NCI-H524 treated with DMSO at 0.1 percent for 48 hours (cell line): ENCODE data around the gene KRT23.

Source experiments
- DNase-seq: peaks from one replicate; lab custom pipeline; 2025; lab: John Stamatoyannopoulos, UW

KRT23 gene

GRCh38 chr17:40909755-40910154, 27.7 kb downstream of the KRT23 start:
- DNase-seq: no peak

DNA sequence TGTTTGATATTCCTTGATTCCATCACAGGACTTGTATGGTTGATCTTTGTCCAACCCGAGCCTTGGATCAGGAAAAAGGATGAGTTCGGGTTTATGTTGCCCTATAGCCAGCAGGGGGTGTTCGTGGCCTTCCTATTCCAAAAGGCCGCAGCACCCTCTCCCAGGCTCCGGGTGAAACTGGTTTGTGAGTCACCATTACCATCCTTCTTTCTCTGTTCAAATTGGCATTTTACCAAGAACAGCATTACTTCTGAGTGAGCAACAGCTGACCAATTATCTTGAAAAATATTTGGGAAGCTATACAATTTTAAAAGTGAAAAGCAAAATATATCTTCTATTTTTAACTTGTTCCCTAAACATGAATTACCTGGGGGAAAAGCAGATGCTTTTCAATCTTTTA, 28.1 kb downstream of the KRT23 start:
- DNase-seq: no peak

DNA sequence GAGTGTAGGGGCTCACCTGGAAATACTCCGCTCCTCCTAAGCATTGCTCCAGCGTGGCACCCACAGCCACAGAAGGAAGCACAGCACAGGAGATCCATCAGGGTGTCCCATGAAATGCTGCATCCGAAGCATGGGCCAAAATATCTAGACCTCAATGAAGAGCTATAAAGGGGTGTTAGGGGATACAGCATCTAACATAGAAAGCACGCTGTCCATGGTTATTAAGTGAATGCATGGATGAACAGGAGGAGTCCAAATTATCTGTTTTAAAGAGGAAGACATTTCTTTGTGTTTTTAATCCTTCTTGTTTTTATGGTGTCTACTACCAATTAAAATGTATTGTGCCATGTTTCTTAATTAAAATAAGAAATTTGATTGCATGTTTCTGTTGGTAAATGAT, 30.8 kb downstream of the KRT23 start:
- no peak for DNase-seq

DNA sequence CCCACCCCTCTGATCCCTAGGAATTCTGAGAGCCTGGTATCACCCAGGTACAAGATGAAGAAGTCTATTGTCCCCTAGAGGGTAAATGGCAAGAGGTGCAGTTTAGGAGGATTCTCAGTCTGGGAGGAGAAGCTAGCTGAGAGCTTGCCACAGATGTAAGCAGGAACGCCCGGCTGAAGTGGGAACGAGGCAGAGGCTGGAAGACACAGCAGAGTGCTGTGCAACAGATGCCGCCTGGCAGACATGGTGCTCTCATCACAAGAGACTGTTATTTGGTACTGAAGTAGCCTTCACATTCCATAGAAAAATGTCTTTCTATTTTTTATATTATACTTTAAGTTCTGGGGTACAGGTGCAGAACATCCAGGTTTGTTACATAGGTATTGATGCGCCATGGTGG, 32.1 kb downstream of the KRT23 start:
- no peak for DNase-seq

DNA sequence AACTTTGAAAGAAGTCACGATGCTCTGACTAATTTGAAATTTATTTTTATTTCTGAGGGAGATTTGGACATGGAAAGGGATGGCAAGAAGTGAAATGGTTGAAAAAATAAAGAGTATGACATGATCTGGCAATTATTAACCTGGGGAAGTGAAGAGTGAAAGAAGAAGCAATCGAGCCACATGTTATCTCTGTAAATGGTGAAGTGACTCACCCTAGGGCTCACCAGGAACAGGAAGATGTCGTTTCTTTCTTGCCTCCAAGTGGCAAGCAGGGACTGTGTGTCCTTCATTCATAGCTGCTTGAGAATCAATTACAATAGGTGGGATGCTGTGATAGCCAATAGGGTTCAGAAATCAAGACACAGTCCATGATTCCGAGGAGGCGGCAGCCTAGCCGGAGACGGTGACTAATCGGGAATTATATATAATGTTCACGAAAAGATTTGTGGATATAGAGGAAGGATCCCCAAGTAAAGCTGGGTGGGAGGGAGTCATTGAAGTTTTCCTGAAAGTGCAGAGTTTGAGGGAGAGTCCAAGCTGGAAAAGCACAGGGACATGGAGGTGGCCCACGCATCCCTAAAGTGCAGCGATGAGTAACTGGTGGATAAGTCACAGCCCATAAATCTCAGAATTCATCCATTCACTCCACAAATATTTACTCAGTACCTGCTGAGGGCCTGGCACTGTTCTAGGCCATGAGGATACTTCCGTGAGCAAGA, 34.2 kb downstream of the KRT23 start:
- DNase-seq: no peak

DNA sequence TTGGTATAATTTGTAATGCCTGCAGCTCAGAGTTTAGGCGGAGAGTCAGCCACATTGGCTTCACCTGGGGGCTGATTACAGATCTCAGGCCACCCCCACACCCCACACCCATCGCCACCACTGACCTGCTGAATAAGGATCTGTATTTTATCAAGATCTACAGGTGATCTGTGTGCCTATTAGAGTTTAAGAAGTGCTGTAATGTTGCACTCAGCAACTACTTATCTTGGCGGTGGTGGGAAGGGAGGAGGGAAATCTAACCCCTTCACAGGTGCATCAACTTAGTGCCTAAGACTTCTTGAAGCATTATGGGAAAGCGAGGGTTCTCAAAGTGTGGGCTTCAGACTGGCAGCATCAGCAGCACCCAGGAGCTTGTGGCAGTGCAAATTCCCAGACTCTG, 34.9 kb downstream of the KRT23 start:
- DNase-seq: no peak

- DNase-seq: no peak
Observed at GRCh38 chr17:40901981-40902474, 35.4 kb downstream of the KRT23 start.

- no peak for DNase-seq
Observed at GRCh38 chr17:40900809-40901356, 36.6 kb downstream of the KRT23 start.

DNA sequence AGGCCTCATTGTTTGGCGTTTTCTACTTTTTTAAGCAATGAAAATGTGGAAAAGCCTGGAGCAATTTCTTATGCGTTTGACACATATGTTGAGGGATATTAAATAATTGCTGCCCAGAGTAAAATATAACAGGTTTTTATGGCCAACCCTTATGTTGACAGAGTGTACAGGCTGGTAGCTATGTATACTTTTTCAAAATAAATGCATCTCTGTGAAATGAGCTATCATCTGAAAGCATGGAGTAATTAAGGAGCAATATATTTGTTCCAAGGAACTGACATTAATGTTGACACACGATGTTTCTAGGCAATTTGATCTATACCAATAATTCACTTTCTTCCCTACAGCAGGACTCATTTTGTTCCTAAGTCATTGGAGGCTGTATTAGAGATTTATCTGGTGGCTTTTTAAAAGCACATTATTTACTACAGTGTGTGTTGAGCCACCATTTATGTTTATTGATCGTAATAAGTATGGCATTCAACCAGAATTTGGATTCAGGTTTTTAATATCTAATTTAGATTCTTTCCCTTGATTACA, 40.5 kb downstream of the KRT23 start:
- no peak for DNase-seq

- no peak for DNase-seq
Observed at GRCh38 chr17:40895106-40895730, 42.2 kb downstream of the KRT23 start.

DNA sequence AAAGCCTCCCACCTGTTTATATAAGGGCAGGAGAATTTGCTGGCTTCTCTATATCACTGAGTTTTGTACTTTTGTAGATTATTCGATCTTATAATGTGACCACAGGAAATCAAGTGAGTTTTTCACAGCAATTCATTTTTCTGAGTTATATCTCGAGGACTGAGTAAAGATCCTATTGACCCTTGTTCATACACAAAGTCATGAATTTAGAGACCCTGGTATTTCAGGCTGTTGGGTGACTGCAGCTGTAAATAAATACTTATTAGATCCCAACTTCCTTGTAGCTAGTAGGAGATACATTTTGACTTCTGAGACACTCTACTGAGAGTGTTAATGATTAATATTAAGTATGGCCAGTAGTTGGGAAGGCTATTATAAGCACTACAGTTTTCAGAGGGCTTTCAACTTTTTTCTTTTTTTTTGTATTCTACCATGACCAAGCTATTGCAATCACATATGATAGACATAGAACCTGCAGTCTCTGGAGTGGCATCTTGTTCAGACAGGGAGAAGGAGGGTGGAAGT, 49.2 kb downstream of the KRT23 start:
- no peak for DNase-seq

GRCh38 chr17:40886090-40886489, 51.4 kb downstream of the KRT23 start:
- no peak for DNase-seq

DNA sequence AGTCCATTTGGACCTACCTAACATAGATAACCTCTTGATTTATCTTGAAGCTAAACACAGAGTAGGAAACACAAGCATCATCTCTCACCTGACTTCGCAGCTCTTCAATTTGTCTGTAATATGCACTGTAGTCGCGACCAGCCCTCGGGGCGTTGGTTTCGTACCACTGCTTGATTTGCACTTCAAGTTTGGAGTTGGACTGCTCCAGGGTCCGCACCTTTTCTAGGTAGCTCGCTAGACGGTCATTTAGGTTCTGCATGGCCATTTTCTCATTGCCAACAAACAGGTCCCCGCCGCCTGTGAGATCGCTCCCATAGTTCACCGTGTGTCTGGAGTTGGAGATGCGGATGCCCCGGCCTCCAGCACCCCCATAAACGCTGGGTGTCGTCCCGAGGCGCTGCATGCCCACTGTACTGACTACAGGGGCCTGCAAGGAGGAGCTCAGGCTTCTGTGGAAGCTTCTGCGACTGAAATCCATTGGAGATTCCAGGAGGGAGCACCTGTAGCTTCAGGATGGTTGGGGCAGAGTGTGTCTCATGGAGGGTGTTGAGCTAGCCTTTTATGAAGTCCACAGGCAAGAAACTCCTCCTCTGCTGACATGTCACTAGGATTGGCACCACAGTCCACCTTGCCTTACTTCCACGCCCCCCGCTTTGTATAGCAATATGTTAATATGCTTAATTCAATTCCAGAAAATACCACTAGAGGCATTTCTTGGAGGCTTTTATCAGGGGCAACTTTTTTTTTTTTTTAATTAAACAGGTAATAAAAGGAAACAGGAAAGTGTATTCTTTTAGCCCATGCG, 52.5 kb downstream of the KRT23 start, which contains the start of gene KRT20:
Gene KRT20, minus strand, starts transcription at position 535 of the 805 bp plus-strand sequence. Its CDS starts 57 bp downstream, at position 478.
- DNase-seq: no peak

DNA sequence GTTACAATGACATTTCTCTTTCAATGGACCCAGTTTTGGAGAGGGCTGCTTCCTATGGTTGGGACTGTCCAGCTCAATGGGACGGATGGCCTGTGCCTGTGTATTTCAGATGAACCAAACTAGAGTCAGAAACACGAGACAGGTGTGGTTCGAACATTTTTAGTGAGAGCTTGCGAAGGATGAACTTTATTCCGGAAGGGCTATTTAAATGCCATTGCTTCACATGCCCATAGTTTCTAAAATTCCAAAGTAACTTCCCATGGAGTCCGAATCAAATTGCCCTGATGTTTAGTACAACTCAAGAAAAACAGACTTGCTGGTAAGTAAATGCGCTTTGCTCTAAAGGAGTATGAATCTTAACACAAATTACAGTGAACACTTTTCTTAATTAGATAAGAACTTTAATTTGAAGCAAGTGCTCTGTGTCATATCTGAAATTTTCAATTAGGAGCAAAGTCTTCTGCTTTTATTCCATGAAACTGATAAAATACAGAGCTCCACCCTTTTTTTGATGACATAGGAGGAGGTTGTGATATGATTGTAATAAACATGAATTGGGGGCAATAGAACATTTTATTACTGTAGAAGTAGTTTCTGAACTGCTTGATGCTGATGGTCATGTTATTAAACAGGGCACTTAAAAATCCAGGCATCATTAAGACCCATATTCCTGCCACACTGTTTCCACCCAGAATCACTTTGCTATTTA, 53.7 kb downstream of the KRT23 start:
- DNase-seq: no peak

- no peak for DNase-seq
Observed at GRCh38 chr17:40883031-40883430, 54.4 kb downstream of the KRT23 start.

DNA sequence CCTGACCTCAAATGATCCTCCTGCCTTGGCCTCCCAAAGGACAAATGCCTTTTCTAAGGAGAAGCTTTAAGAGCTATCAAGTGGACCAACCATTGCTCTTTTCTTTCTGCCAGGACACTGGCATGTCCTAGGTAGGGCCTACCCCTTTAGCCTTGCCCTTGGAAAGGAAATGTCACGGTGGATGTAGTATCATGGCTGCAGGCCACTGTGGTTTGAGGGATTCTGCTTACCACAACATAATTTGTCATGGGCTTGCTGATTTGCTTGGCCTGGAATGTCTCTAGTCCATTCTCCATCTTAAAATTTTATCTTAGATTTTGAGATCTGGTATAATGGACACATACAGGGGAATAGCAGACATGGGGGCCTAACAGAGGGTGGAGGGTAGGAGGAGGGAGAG, 58.4 kb downstream of the KRT23 start:
- DNase-seq: no peak

DNA sequence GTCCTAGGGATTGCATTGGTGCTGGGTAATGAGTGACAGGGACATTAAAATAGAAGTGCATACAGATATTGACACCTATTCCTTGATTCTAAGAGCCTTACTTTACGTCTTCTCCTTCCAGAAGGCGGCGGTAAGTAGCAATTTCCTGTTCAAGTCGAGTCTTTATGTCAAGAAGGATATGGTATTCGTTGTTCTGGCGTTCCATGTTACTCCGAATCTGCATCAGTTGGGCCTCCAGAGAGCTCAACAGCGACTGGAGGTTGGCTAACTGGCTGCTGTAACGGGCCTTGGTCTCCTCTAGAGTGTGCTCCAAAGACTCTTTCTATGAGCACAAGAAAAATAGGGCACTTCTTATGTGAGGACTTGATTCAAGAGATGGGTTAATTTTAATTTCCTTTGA, 59.4 kb downstream of the KRT23 start:
- no peak for DNase-seq

DNA sequence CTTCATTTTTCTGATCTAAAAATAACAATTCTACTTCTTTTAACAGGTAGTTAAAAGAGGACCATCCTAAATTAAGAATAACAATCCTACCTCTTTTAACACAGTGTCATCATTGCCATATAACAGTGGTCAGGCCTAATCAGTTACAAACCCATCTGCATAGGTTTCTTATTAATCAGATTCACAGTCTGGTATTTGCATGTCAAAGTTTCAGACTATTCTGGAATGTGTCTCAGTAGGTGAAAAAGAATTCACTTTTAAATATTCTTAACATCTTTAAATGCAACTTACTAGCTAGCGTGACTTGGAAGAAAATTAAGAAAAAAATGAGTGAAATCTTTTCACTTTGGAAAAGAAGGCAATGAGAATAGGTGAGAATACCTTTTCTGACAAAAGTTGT, 63.6 kb downstream of the KRT23 start:
- no peak for DNase-seq

DNA sequence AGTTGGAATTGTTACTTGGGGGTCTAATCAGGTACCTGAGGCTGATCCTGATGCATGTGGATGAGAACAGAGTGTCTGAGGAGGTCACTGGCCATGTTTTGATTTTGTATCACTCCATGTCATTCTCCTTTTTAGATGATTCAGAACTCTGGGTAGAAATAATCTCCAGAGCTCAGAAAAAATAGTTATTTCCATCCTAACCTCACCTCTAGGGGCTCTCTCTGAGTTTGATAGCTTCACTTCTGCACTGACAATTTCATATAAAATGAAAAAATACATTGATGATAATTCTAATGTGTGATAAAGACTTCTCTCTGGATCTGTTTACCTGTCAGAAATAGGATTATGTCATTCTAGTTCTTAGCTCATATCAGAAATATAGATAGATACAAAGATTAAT, 64.2 kb downstream of the KRT23 start:
- DNase-seq: no peak
